Caco-2 (cell line): ENCODE data around the gene RBFOX1. TPM values are rescaled to one million over a fixed set of nuclear protein-coding genes. Genes with fewer than 3 reads are reported as not detected.

ENCODE experiments used
- BruUV-seq: library from RNA; stranded (reverse); fragments of 400-500 nt; replicated peaks from 2 replicates; lab custom pipeline; 2021; lab: Mats Ljungman, UMichigan
- CTCF ChIA-PET: fragments of 300-600 bp; sonication (Branson Sonifier 250); formaldehyde crosslinking; loops from one replicate; lab custom pipeline; 2022; ENCODE audit warnings: antibody characterized with exemption; lab: Charles Lee
- POLR2A ChIA-PET: fragments of 300-600 bp; sonication (Branson Sonifier 250); formaldehyde crosslinking; loops from one replicate; lab custom pipeline; 2022; ENCODE audit warnings: antibody characterized with exemption; lab: Charles Lee
- DNase-seq, 2 experiments: peaks; one replicate each; pipeline versions ENCODE4 v3.0.0 to v3.0.0-alpha.2; 2020 to 2022
- H3K27me3 ChIP-seq: replicated peaks from 2 replicates; pipeline ENCODE4 v1.6.0; 2011; ENCODE audit warnings: low read length; ENCODE audit not compliant: control insufficient read depth, insufficient read depth
- H3K36me3 ChIP-seq: 2 replicates; pipeline ENCODE4 v1.5.1; 2011; ENCODE audit warnings: low read length; ENCODE audit not compliant: control insufficient read depth, insufficient read depth
- H3K4me1 ChIP-seq: fragments of 250-450 bp; sonication (Bioruptor Pico); 2 replicates; pipeline ENCODE4 v1.5.1; 2020; ENCODE audit warnings: mild to moderate bottlenecking
- H3K4me3 ChIP-seq: 2 replicates; pipeline ENCODE4 v1.5.1; 2011; ENCODE audit warnings: low read depth, mild to moderate bottlenecking, control low read depth, low read length
- H3K9me3 ChIP-seq: fragments of 250-450 bp; sonication (Bioruptor Pico); 2 replicates; pipeline ENCODE4 v1.5.1; 2020; ENCODE audit warnings: mild to moderate bottlenecking, moderate library complexity
- H3K27ac Mint-ChIP-seq: one replicate; pipeline ENCODE4 v1.8.0; 2022; ENCODE audit warnings: mixed read lengths; ENCODE audit not compliant: unreplicated experiment
- H3K27me3 Mint-ChIP-seq: one replicate; pipeline ENCODE4 v1.8.0; 2022; ENCODE audit warnings: mixed read lengths; ENCODE audit not compliant: insufficient read depth, unreplicated experiment
- H3K36me3 Mint-ChIP-seq: one replicate; pipeline ENCODE4 v1.8.0; 2022; ENCODE audit warnings: mild to moderate bottlenecking, mixed read lengths; ENCODE audit not compliant: insufficient read depth, unreplicated experiment
- H3K4me1 Mint-ChIP-seq: one replicate; pipeline ENCODE4 v1.8.0; 2022; ENCODE audit warnings: low read depth, mixed read lengths; ENCODE audit not compliant: unreplicated experiment
- H3K4me3 Mint-ChIP-seq: one replicate; pipeline ENCODE4 v1.8.0; 2022; ENCODE audit warnings: mild to moderate bottlenecking, moderate library complexity, mixed read lengths; ENCODE audit not compliant: unreplicated experiment
- H3K9me3 Mint-ChIP-seq: one replicate; pipeline ENCODE4 v1.8.0; 2022; ENCODE audit warnings: mixed read lengths; ENCODE audit not compliant: unreplicated experiment
- intact Hi-C: fragments of 100-400 bp; cut with micrococcal nuclease; formaldehyde crosslinking; loops from one replicate; pipeline ENCODE4 v1.10.0; 2022; ENCODE audit not compliant: unreplicated experiment
- total RNA-seq: library from RNA; stranded (reverse); gene quantifications from 2 replicates; pipeline ENCODE4 v1.2.3, GENCODE V29; 2022
- TF ChIP-seq, protein P1 (sequence below), 2 experiments: fragments of 200-600 bp in 1 of 2; IDR thresholded peaks; 1 replicate in 1 of 2; 2 replicates in 1 of 2; pipeline versions ENCODE4 v1.5.1 to v1.8.0; 2011 to 2022; ENCODE audit warnings: antibody characterized with exemption in 1 of 2, control low read depth in 1 of 2, inconsistent platforms in 1 of 2, low read depth in 1 of 2, low read length in 1 of 2, mild to moderate bottlenecking in 1 of 2, moderate library complexity in 1 of 2; ENCODE audit not compliant: insufficient read depth in 1 of 2, severe bottlenecking in 1 of 2, unreplicated experiment in 1 of 2

Gene RBFOX1
- total RNA-seq, 1 experiment from 2014 or later = 0.91 TPM

DNA sequence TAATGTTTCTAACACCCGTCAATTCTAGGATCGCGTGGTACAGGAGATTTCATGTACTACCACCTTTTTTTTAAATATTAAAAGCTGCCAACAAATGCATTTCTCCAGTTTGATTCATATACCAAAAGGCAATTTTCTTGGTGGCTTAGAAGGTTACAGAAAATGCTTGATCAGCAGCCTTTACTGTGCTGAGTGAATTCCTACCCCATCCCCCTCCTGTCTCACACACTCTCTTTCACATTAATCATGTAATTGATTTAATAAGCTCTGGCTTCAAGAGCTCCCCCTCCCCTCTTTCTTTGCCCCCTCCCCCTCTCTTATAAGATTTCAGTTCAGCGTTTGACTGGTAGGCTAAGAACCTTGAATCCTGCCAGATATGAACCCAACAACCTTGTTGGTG, 110.5 kb downstream of the RBFOX1 start:
- Histone ChIP-seq H3K9me3 (no peaks in the 10 kb centered on the region), H3K27me3 (no peaks in the 10 kb centered on the region), H3K4me1 (no peaks in the 10 kb centered on the region), H3K36me3 (no peaks in the 10 kb centered on the region), H3K4me3 (no peak overlapping the region)
- ChIA-PET CTCF (no interaction called here), POLR2A (no interaction called here)
- no peaks in the 10 kb centered on the region for H3K4me1 Mint-ChIP-seq
- no TSS peak for BruUV-seq
- no peaks in the 10 kb centered on the region for H3K27me3 Mint-ChIP-seq
- no peaks in the 10 kb centered on the region for H3K36me3 Mint-ChIP-seq
- H3K4me3 Mint-ChIP-seq = no peak overlapping the region
- TF ChIP-seq, protein P1, sequence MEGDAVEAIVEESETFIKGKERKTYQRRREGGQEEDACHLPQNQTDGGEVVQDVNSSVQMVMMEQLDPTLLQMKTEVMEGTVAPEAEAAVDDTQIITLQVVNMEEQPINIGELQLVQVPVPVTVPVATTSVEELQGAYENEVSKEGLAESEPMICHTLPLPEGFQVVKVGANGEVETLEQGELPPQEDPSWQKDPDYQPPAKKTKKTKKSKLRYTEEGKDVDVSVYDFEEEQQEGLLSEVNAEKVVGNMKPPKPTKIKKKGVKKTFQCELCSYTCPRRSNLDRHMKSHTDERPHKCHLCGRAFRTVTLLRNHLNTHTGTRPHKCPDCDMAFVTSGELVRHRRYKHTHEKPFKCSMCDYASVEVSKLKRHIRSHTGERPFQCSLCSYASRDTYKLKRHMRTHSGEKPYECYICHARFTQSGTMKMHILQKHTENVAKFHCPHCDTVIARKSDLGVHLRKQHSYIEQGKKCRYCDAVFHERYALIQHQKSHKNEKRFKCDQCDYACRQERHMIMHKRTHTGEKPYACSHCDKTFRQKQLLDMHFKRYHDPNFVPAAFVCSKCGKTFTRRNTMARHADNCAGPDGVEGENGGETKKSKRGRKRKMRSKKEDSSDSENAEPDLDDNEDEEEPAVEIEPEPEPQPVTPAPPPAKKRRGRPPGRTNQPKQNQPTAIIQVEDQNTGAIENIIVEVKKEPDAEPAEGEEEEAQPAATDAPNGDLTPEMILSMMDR (IDR thresholded peaks at IDR 0.05; ENCODE audit: insufficient read depth in 1 of 2, low read depth in 1 of 2, low read length in 1 of 2, severe bottlenecking in 1 of 2, unreplicated experiment in 1 of 2) = no peak
- intact Hi-C loops = no loop called here
- no peaks in the 10 kb centered on the region for H3K9me3 Mint-ChIP-seq
- no peak overlapping the region for H3K27ac Mint-ChIP-seq
- no peak for DNase-seq

DNA sequence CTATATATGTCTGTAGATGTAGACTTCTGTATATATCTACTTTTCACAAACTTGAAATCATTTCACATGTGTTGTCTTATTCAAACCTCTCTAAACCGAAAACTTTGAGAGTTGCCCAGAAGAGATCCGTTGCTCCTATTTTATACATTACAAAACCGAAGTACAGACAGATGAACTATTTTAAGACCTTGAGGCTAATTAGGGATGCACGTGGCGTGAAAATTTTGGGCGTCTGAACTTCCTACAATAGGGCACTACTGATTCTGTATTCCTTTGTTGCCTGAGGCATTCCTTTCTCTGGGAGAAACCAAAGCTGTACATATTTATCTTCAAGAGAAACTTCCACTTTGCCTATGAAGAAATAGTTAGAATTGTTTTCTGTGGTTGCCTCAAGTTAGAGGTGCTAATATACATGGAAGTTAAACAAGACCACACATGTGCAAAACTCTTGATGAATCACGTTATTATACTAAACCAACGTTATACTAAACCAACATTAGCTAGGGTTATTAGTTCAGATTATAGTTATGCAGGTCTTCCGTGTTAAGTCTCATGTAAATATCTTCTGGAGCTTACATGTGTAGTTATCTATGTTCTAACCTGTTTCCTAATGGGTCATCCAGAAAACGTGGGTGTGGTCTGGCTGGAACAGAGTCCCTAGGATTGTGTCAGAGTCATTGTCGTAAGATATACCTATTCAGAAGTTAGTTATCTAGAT, 111.2 kb downstream of the RBFOX1 start:
- Mint-ChIP-seq H3K36me3 (no peaks in the 10 kb centered on the region), H3K27ac (no peak overlapping the region), H3K4me1 (no peaks in the 10 kb centered on the region), H3K27me3 (no peaks in the 10 kb centered on the region), H3K4me3 (no peak overlapping the region), H3K9me3 (no peaks in the 10 kb centered on the region)
- CTCF ChIA-PET = no interaction called here
- H3K27me3 ChIP-seq = no peaks in the 10 kb centered on the region
- DNase-seq = no peak
- no peaks in the 10 kb centered on the region for H3K9me3 ChIP-seq
- intact Hi-C loops = no loop called here
- H3K4me1 ChIP-seq = no peaks in the 10 kb centered on the region
- TF ChIP-seq, protein P1 (IDR thresholded peaks at IDR 0.05; ENCODE audit: insufficient read depth in 1 of 2, low read depth in 1 of 2, low read length in 1 of 2, severe bottlenecking in 1 of 2, unreplicated experiment in 1 of 2) = no peak
- POLR2A ChIA-PET = no interaction called here
- H3K36me3 ChIP-seq = no peaks in the 10 kb centered on the region
- no TSS peak for BruUV-seq
- no peak overlapping the region for H3K4me3 ChIP-seq

DNA sequence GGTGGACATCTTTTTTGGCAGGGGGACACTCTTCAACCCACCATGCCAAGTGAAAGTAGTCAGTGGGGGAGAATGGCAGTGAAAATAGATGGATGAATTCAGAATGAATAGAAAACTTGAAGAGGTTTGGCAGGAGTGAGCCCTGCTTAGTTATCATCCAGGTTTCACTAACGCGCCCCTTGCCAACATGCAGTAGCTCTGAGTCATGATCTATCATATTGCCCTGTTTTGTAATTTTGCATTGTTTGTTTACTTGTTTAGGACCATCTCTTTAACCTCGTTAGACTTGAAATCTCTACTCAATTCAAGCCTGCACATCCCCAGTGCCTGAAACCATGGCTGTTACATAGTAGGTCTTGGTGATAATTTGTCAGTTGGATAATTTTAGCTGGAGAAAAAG, 116.7 kb downstream of the RBFOX1 start:
- TF ChIP-seq, protein P1 (IDR thresholded peaks at IDR 0.05; ENCODE audit: insufficient read depth in 1 of 2, low read depth in 1 of 2, low read length in 1 of 2, severe bottlenecking in 1 of 2, unreplicated experiment in 1 of 2) = no peak
- no peak overlapping the region for H3K27ac Mint-ChIP-seq
- intact Hi-C loops = no loop called here
- H3K4me1 ChIP-seq = no peaks in the 10 kb centered on the region
- peaks cover 7% of the 10 kb centered on the region for H3K9me3 Mint-ChIP-seq
- no TSS peak for BruUV-seq
- ChIA-PET POLR2A (no interaction called here), CTCF (no interaction called here)
- H3K4me3 Mint-ChIP-seq = no peak overlapping the region
- H3K36me3 ChIP-seq = no peaks in the 10 kb centered on the region
- no peak overlapping the region for H3K4me3 ChIP-seq
- no peak for DNase-seq
- no peaks in the 10 kb centered on the region for H3K27me3 ChIP-seq
- H3K4me1 Mint-ChIP-seq = no peaks in the 10 kb centered on the region
- H3K9me3 ChIP-seq = no peaks in the 10 kb centered on the region
- H3K36me3 Mint-ChIP-seq = no peaks in the 10 kb centered on the region
- H3K27me3 Mint-ChIP-seq = peaks cover 18% of the 10 kb centered on the region
